Measurements from ENCODE around the gene KANK4. TPM values are rescaled to one million over a fixed set of nuclear protein-coding genes. Genes with fewer than 3 reads are reported as not detected.

The KANK4 gene
- polyA plus RNA-seq, 1 donor, result 10.1 TPM

DNA sequence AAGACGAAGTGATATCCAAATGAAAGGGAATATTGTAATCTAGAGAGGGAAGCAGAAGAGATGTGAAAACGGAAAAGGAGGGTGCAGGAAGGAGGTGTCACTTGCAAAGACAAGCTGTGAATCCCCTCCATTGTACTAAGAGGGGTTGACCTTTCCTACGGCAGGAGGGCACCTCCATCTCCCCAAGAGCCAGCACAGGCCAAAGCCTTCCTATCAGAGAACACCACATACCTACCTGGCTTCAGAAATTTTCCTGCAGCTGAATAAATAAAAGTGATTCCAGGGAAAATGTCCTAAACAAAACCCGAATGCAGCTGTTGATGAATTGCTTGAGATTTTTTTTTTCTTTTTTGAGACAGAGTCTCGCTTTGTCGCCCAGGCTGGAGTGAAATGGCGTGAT is 14.3 kb downstream of the KANK4 start:
- no peak for DNase-seq (ENCODE audit: low read depth)

DNA sequence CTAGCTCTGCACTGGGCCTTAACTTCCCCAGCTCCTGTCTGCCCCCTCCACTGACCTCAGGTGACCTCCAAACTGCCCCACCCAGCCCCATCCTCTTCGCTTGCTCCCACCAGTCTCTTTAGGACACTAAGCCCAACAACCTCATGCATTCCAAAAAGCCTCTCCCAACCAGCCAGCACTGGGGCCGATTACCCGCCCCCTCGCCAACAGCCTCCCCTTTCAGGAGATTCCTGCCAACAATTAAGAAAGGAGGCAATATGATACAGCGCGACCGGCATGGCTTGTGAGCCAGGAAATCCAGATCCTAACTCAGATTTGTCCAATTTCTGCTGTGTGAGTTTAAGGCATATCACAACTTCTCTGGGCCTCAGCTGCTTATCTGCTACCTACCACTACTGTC is 14.7 kb downstream of the KANK4 start:
- DNase-seq (ENCODE audit: low read depth), result no peak

DNA sequence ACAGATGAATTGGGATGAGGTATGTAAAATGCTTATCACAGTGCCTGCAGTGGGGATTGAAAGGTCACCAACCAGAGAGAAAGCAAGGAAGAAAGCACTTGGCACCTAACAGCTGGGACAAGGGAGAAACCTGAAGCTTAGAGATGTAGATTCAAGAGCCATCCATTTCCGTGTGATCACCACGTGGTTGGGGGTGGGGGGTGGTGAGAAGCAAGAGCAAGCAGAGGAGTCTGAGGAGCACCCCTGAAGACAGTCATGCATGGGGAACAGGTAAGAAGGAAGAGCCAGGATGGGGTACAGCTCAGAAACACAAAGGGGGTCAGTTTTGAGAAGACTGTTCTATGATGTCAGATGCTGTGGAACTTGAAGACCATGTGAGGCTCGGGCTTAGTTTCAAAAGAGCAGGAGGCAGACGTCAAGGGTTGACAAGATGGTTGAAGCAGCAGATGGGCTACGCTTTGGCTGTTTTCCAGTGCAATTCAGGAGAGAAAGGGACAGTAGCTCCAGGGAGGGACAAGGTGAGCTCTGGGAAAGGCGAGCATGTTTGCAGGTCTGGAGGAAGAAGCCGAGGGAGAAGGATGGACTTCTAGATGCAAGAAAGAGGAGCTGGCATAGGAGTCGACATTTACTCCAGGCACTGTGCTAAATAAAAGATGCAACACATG is 17.4 kb downstream of the KANK4 start:
- no peak for DNase-seq (ENCODE audit: low read depth)

DNA sequence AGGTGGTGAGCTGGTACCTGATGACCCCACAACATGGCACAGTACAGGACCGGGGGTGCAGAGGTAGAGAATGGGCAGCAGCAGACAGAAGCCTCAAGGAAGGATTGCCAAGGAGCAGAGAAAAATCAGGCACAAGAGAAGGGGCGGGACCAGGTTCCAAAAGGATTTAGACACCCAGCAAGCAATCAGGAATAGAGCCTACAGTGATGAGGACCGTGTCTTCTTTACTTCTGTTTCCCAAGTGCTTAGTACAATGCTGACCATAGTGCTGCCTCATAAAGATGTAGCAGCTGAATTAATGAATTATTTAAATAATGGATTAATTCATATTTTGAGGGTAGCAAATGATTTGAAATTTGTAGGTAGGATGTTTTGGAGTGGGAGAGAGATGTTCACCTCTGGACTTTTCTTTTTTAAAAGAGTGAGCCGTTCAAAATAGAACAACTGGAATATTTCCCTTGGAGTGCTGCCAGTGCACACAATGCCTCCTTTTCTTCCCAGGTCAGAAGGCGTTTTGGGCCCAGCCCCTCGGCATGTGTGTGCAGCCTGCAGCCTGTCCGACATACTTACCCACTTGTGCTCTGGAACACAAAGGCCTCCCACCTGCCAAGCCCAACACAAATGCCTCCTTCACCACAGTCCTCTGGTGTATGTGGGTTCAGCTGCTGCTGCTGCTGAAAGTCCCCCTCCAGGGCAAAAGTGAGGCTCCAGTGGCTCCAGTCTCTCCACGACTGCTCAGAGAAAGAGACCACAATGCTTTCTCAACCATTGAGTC is 19.6 kb downstream of the KANK4 start:
- DNase-seq (ENCODE audit: low read depth), result no peak

DNA sequence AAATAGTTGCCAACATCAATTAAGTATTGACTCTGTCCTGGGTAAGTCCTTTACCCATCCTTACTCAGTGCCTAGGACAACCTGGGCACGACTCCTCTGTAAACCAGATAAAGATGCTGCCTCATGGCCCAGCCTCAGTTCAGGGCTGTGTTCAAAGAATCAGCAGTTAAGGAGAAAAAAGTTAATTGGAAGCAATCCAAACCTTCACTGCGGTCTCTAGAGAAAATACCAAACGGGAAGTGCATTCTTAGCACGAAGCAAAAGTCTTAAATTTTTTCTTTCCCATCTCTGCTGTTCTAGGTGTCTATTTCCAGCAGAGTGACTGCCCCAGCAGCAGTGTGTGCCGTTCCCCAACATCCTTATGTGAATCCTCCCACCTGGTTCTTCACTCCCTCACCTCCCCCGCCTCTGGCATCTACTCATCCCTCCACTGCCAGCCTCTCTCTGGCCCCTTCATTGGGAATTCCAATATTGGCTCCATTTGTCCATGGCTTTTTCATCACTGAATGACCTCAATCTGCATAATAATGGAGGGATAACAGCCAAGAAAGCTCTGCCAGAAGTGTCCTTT is 23.2 kb downstream of the KANK4 start:
- DNase-seq (ENCODE audit: low read depth), result peak; percentile 54

DNA sequence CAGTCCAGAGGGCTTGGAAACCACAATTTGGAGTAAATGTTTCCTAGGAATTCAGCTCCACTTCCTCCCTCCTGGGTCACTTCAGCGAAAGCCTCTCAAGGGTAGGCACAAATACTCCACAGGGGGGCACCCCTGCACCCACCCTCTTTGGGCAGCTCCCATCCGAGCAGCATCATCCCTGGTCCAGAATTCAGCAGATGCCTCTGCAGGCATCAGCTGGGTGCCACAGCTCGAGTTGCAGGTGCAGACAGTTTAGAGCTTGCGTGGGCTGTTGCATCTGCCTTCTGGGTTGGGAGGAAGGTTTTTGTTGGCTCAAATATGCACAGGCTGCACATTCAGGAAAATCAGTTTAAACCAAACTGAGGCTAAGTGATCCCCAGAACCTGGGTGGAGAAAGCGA is 25.0 kb downstream of the KANK4 start:
- DNase-seq (ENCODE audit: low read depth), result no peak

DNA sequence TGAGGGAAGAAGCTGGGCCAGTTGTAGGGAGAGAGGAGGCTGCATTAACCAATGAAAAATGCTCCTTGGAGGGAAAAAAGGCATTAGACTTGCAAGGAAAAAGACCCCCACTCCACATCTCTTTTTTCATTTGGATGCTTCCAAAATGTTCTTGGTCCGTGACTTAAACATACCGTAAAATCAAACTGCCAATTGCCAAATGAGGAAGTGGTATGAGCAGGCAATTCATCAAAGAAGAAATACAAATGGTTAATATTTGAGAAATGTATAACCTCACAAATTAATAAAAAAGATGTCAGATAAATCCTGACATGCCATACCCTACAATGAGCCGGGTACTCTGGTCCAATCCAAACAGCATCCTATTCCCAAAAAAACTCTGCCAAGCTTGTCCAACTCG is 30.6 kb downstream of the KANK4 start:
- DNase-seq (ENCODE audit: low read depth), result no peak

DNA sequence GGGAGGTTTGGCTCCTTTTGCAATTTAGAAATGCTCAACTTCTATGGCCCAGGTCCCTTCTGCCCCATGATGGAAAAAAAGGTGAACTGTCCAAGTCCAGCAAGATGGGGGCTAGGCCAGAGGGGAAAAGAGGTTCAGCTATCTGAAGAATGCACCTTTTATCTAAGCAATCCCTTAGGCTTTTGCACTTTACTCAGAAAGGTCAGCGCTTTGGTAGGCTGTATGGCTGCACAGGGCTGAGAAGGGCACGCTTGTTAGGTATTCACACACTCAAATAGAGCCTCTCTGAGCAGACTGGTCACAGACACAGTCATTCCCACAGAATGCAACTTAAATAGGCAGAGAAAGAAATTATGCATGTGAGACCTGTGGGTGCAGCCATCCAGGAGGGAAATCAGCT is 31.0 kb downstream of the KANK4 start:
- no peak for DNase-seq (ENCODE audit: low read depth)

DNA sequence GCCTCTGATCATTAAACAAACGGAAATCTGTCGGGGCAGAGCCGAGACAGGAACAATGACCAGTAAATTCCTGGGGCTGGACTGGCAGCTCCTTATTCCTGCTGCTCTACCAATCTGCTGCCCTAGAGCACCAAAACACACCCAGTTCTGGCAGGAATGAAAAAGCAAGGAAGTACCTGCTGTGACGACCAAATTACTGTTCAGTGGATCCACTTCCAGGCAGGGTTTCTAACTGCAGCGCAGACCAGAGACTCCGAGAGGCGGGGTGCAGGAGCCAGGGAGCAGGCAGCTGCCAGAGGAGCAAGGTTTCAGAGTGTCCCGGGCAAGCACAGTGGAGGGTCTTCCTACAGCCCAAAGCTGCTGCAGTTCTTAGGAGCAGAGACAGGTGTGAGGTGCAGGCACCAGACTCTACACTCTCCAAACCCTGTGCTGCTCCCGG is 32.4 kb downstream of the KANK4 start:
- DNase-seq (ENCODE audit: low read depth), result no peak

DNA sequence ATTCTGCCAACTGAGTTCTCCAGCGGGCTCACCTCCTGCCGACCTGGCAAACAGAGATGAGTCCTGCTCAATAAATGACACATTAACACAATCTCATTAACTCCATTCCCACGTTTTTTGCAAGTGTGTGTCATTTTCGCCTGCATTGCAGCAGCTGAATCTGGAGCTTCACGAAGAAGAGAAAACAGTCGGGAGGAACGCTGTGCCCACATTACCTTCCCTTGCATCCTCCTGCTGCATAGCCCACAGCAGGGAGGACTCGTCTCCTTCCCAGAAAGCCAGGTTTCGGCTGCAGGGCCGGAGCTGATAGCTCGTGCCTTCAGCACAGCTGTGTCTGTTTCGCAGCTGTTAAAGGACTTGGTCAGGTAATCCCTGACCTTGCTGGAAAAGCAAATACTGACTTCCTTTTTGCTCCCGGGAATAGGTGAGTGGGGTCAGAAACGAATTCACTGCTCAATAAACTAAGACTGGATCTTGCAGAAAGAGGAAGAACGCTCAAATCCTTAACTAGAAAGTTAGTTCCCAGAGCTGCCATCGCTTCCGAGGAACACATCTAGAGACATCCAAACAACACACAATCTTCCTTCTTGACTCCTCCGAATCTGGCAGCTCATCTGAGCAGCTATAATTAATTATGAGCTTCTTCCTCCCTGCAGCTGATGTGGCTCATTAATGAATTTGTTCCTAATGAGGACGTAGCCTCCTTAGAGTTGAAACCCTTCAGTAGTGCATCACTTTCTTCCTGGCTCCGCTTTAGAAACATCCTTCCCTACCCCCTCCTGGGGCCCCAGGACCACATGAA is 33.0 kb downstream of the KANK4 start:
- DNase-seq (ENCODE audit: low read depth), result no peak

DNA sequence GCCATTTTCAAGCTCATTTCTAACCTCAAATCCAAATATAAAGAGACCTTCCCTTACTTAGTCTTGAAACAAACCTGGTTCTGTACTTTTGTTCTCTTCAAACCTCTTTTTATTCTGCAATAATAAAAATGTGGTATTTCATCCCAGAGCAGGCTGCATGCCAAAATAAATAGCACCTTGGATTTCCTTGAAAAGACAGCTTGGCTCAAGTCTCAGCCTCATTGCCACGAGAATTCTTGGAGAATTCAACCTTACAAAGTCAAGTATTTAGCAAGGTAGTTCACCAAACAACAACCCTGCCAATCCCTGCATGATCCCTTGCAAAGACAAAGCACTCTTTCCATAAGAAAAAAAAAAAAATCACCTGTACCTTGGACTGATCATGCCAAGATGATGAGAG is 33.8 kb downstream of the KANK4 start:
- DNase-seq (ENCODE audit: low read depth), result no peak

DNA sequence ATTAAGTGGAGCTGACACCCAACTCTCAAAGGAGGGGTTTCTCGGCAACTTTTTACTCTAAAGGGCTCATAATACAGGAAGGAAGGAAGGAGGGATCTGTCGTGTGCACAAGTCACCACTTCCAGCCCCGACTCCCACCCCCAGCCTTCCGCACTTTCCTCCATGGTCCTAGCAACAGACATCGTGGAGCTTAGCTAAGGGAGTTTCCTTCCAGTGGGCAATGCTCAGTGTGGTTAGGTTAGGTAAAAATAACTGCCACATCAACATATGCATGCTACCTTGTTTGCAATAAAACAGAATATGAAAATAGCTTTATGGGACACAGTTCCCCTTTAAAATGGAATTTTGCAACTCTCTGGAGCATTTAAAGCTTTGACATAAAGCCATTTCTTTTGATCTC is 35.2 kb downstream of the KANK4 start:
- no peak for DNase-seq (ENCODE audit: low read depth)

DNA sequence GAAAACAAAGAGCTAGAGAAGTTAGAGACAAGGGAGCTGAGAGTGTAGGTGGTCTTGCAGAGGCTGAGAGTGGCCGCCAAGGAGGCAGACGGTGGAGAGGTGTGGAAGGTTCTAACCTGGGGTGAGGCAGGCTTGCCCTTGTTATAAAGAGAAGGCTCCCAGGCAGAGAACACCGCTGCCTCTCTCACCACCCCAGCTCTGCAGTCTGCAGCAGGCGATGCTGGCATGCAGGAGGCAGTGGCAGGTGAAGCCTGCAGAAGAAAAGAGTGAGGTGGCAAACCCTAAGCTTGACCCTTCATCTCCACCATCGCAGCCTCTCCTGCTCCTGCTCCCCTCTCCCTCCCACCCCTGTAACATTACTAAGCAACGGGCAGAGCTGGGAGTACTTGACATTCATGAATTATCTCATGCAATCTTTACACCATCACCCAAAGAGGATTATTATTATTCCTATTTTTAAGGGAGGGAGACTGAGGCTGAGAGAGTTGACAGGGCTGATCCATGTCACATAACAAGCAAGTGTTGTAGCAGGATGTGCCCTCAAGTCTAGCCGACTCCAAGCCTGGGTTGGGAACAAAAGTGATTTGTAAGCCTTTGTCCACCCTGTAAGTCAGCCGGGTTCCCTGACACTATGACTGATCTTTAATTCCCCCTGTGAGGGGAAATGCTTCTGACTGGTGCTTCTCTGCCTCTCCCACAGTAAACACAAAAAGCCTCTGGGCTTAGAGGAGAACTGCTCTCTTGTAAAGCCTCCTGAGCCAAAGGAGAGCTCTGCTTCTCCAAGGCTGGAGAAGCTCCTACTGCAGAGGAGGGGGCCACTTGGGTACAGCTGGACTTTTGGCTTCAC is 36.1 kb downstream of the KANK4 start:
- DNase-seq (ENCODE audit: low read depth), result no peak

DNA sequence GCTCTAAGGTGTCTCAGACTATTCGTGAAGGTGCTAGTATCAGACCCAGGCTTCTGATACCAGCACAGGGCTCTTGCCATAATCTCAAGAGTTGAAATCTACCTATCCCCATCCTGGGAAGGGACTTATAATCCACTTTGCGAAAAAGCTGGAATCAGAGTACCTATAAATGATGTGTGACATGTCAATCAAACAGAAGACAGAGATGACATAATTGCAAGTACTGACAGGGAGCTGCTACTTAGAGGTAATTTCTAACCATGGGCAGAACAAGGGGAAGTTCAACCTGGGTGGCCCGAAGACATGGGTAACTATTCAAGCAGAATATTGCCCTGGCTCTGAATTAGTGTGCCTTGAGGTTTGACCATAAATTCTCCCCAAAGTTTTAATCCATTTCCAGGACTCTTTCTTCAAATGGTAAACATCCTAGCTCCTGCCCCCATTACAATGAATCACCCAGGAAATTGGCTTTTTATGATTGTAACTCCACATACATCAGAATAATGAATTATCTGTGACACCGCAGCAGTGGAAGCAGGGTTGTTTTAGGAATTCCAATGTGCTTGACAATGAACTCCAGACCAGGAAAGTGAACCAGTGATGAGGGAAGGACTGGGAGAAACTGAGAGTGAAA is 37.2 kb downstream of the KANK4 start:
- no peak for DNase-seq (ENCODE audit: low read depth)

DNA sequence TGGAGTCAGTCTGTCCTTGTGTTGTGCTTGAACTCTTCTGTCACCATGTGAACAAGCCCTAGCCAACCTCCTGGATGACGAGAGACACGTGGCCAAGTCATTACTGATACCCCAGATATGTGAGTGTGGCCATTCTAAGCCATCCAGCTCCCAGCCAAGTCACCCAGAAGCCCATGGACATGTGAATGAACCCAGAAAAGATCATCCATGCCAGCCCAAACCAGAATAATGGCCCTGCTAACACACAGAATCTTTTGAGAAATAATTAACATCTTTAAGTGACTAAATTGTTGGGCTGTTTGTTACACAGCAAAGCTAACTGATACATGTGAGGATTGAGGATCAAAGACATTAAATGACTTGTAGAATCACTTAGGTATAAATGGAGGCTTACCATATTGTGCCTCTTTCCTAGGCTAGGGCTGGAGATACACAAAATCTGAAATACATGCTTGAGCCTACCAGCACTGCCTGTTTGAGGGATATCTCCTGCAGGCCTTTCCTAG is 38.2 kb downstream of the KANK4 start:
- no peak for DNase-seq (ENCODE audit: low read depth)

DNA sequence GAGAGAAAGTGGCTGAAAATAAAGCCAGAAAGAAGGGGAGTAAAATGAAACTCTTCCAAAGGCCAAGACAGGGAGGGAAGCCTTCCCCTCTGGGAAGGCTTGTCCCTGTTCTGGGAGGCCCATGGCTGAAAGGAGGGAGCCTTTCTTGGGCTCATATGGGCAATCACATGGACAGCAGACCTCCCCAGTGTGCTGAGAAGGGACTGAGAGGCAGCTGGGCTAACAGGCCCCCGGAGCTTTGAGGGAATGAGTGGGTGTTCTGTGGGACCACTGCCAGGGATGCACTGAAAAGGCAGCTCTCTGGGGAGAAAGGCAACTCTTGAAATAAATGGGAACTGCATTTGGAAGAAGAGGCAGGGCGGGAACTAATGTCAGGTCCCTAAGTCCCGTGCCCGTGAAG is 39.1 kb downstream of the KANK4 start:
- DNase-seq (ENCODE audit: low read depth), result no peak

DNA sequence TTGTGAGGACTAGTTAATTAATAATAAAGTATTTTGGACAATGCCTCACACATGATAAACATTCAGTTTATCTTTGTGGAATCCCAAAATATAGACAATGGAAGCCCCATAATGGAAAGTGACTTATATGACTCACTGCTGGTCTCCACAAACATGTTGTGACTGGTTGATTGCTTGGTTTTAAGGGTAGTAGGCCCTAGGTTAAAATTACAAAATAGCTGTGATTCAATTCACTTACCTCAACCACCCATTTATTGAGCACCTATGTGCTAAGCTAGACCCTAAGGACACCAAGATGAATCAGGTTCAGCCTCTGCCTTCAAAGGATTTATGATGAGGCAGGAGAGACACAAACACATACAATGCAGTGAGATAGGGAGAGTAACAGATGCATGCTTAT is 42.4 kb downstream of the KANK4 start:
- no peak for DNase-seq (ENCODE audit: low read depth)

DNA sequence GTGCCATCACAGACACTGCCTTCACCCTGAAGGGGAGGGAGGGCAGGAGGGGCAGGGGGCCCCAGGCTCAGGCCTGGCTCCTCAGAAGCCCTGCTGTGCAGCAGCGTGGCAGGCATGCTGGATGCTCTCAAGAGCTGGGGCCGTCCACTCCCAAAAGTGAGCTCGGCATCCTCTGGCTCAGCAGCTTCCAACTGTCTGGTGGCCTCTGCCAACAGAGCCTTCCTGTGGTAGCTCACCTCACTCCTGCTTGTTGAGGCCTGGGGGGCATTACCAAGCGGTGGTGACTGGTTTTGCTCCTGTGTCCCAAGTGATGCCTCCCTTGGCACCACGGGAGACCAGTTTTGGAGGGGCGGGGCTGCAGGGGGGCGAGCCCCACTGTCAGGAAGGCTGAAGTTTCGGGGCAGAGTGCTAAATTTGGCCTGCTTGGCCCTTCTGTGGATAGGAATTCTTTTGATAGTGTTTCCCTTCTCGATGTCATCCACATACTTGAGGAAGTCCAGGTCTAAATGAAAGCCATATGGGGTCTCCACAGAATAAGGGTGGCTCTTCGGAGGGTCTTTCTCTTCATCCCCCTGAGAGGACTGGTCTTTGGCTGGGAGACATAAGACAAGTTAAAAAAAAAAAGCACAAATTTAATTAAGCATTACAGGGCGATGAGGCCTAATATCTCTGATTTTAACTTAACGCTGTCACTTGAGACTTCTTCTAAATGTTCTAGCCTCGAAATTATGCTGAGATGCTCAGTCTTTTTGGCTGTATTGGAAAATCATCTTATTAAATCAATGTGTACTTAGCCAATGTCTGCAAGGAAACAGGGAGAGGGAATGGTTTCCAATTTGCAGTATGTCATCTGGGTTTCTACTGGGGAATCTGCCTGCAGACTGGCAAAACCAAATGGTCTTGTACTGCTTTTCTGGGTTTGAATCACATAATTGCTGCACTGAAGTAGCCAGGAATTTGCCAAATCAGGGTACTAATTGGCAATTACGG is 44.4 kb downstream of the KANK4 start:
- peak; percentile 59 for DNase-seq (ENCODE audit: low read depth)

DNA sequence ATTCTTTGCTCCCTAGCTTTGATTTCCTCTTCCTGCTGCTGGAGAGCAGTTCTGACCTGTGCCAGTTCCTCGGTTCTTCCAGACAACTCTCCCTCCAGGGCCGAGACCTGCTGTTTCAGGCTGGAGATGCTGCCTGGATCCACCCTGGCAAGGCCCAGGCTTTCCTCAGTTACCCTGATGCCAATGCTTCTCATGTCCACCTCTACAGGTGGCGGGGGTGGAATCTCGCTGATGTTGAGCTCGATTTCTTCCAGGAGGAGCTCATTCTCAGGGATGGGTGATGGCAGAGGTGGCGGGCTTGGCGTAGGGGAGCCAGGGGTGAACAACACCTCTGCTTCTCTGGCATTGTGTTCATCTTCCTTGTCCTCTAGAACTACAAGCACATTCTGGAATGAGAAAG is 45.3 kb downstream of the KANK4 start:
- DNase-seq (ENCODE audit: low read depth), result no peak

Data from forelimb muscle (tissue), 1 donor.